NCI-H1417 treated with DMSO at 0.1 percent for 48 hours (cell line): ENCODE results near the gene POLR2F.
"Not testable (repeated sequence)": the region's sequence is repeated elsewhere in the genome, so short reads cannot be mapped to it uniquely, and the experiment has no call there.

Experiments used
- DNase-seq: peaks from one replicate; lab custom pipeline; 2025; lab: John Stamatoyannopoulos, UW

POLR2F gene

DNA sequence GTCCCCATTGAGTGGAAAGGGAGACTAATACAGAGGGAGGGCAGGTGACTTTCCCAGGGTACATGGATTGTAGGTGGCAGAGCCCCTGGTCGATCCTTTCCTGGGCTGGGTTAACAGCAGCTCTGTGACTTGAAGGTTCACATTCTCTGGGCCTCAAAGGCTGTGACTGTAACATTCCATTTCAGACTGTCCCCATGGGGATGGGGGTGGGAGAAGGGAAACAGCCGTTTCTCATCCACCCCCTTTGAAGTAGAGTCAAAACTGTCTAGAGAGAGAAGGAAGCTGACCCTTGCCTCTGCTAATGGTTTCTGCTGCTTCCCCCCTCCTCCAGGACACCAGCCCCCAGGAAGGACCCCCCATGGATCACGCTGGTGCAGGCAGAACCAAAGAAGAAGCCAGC lies 28.2 kb upstream of the POLR2F start:
- DNase-seq = no peak

GRCh38 chr22:37925767-37926166 lies 27.7 kb upstream of the POLR2F start:
- DNase-seq = no peak

- no peak for DNase-seq
These were observed 27.1 kb upstream of the POLR2F start for GRCh38 chr22:37926358-37926757.

GRCh38 chr22:37926771-37927636 lies 26.5 kb upstream of the POLR2F start:
- no peak for DNase-seq

- DNase-seq = no peak
These were observed 25.9 kb upstream of the POLR2F start for GRCh38 chr22:37927637-37927936.

- no peak for DNase-seq
These were observed 24.1 kb upstream of the POLR2F start for GRCh38 chr22:37929390-37929789.

- no peak for DNase-seq
These were observed 23.1 kb upstream of the POLR2F start for GRCh38 chr22:37930270-37930951.

DNA sequence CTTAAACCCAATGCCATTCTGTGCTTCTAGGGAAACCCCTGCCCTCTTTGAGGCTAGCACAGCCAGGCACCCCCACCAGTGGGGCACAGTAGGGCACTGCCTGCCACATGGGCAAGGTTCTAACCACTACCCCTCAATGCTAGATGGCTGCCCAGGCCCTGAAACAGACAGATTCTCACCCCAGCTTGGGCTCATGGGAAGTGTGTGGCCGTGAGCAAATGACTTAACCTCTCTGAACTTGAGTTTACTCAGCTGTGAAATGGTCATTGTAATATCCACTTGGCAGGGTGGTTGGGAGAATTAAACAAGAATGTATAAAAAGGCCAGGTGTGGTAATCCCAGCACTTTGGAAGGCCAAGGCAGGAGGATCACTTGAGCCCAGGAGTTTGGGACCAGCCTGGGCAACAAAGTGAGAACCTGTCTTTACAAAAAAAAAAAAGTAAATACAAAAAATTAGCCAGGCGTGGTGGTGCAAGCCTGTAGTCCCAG lies 22.5 kb upstream of the POLR2F start:
- no peak for DNase-seq

GRCh38 chr22:37931893-37932389 lies 21.6 kb upstream of the POLR2F start:
- no peak for DNase-seq

- no peak for DNase-seq
These were observed 21.1 kb upstream of the POLR2F start for GRCh38 chr22:37932401-37932800.

DNA sequence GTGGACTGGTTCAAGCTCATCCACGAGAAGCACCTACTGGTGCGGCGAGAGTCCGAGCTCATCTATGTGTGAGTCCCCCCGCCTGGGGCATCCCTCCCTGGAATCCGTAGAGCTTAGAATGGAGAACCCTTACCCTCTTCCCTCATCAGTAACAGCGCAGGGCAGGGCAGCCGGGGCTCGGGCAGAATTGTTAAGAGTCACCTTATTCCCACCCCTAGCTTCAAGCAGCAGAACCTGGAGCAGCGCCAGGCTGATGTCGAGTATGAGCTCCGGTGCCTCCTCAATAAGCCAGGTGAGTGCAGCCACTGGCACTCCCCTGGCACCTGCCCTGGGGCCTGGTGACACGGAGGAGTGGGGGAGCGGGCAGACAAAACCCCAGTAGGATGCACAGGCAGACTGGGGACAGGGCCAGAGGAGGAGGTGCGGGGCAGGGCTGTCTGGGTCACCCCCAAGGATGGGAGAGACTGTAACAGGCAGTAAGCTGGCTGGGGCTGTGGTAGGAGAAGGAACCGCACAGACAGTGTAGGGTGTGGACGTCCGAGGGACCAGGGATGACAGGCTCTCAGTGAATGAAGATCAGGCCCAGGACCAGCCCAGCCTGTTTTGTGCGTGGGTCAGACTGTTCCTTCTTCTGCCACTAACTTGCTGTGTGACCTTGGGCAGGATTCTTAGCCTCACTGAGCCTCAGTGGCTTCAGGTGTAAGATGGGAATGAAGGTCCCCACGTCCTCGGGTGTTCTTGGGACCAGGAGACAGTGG lies 20.5 kb upstream of the POLR2F start:
- no peak for DNase-seq

DNA sequence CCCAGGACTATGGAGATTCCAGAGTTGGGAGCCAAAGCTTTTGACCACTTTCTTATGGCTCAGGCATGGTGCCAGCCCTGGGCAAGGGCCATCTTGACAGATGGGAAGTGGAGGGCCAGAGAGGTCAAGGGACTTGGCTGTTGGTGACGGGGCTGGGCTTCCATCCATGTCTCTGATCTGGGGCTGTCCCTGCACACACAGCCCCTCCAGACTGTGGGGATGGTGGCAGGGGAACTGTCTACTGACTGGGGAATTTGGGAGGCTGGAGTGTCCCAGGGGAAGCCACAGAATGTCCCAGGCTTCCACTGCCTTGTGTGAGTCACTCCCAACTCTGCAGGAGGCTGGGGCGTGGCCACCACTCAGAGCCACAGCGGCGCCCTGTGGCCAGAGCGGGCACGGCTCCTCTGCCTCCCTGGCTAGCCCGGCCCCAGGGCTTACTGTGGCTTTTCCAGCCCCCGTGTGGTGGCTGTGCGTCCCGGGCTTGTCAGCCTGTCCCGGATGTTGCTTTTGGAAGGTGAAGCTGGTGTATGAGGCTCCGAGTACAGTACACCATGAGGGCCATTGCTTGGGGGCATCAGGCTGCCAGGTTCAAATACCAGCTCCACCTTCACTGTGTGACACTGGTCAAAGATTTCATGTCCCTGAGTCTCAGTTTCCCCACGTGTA lies 19.7 kb upstream of the POLR2F start:
- no peak for DNase-seq

- no peak for DNase-seq
These were observed 12.7 kb upstream of the POLR2F start for GRCh38 chr22:37940698-37941376.

- no peak for DNase-seq
These were observed 11.4 kb upstream of the POLR2F start for GRCh38 chr22:37942133-37942532.

GRCh38 chr22:37943136-37943824 lies 10.2 kb upstream of the POLR2F start:
- DNase-seq = no peak

DNA sequence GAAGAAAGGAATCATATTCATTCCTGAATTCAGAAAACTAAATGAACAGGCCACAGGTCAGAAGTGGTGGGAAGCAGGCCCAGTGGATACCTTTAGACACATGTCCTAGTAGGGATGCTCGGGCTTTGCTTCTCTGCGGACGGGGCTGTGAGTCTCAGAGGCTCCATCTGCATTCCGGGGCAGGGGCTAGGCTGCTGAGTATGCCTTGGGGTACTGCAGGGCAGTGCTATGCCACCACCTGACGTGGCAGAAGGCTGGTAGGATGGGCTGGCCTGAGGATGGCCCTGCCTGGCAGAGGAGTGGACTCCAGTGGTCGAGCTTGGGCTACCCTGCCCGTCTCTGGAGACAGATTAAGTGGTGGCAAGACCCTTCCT lies 9.7 kb upstream of the POLR2F start:
- no peak for DNase-seq

GRCh38 chr22:37944423-37944822 lies 9.1 kb upstream of the POLR2F start:
- not testable (repeated sequence) for DNase-seq

DNA sequence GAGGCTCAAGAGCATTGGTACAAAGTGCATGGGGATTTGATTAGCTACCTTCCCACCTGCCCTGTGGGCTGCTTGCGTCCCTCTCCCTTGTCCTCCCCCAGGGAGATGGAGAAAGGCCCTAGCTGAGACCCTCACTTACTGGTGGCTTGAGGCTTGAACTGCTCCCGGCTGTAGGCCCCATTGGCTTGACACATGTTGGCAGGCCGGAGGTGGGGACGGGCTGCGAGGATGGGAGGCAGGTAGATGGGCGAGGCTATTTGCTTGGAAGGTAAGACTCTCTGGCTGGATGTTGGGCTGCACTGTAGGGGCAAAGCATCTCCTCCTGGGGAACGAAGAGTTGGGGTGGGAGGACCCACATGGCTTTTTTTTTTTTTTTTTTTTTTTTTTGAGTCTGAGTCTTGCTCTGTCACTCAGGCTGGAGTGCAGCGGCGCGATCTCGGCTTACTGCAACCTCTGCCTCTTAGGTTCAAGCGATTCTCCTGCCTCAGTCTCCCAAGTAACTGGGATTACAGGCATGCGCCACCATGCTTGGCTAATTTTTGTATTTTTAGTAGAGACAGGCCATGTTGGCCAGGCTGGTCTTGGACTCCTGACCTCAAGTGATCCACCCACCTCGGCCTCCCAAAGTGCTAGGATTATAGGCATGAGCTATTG lies 6.2 kb upstream of the POLR2F start:
- not testable (repeated sequence) for DNase-seq

DNA sequence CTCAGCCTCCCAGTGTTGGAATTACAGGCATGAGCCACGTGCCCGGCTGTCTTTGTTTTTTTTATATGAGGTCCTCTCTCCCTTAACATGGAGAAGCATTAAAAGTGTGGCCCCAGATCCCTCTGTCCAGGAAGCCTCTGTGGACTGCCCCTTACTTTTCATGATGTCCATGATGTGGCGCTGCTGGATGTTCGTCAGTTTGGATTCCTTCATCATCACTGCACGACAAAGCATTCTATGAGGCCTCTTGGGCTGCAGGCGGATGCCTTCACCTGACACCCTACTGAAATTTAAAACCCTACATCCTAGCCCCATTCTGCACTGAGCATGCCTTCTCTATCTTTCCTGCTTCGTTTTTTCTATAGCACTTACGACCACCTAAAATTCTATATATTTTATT lies 2.2 kb upstream of the POLR2F start:
- no peak for DNase-seq

- DNase-seq = not testable (repeated sequence)
These were observed 870 bp upstream of the POLR2F start for GRCh38 chr22:37952629-37953028.
